Small intestine (tissue), 7 donors: ENCODE measurements around the gene EPHA1. TPM values are rescaled to one million over a fixed set of nuclear protein-coding genes. Genes with fewer than 3 reads are reported as not detected.
A peak's percentile ranks its signal among the peaks of the same experiment; 100 is the strongest.
"Not testable (repeated sequence)": the region's sequence is repeated elsewhere in the genome, so short reads cannot be mapped to it uniquely, and the experiment has no call there.

Experiments
- DNase-seq, 2 donors: peaks; one replicate each; pipeline versions ENCODE4 v3.0.0 to v3.0.0-alpha.2; 2013
- FAIRE-seq: peaks from 2 replicates; lab custom pipeline; 2012; peaks lifted over from hg19 to GRCh38; lab: Jason Lieb, UNC
- H3K27ac ChIP-seq, 3 donors: one replicate each; pipeline ENCODE4 v1.5.1; 2013; ENCODE audit warnings: low read length in 2 of 3, mild to moderate bottlenecking in 2 of 3, control low read depth in 1 of 3, inconsistent platforms in 1 of 3, low read depth in 1 of 3, moderate library complexity in 1 of 3
- H3K27me3 ChIP-seq, 3 donors: one replicate each; pipeline ENCODE4 v1.6.1; 2013; ENCODE audit warnings: low read length in 3 of 3, inconsistent platforms in 1 of 3; ENCODE audit not compliant: control insufficient read depth in 3 of 3, insufficient read depth in 3 of 3
- H3K36me3 ChIP-seq, 3 donors: one replicate each; pipeline ENCODE4 v1.6.1; 2013; ENCODE audit warnings: low read length in 3 of 3, inconsistent platforms in 1 of 3, low read depth in 1 of 3, mild to moderate bottlenecking in 1 of 3, moderate library complexity in 1 of 3; ENCODE audit not compliant: control insufficient read depth in 3 of 3, insufficient read depth in 2 of 3
- H3K4me1 ChIP-seq, 3 donors: one replicate each; pipeline ENCODE4 v1.6.1; 2013; ENCODE audit warnings: low read length in 2 of 3, inconsistent platforms in 1 of 3, low read depth in 1 of 3, mild to moderate bottlenecking in 1 of 3, moderate library complexity in 1 of 3; ENCODE audit not compliant: control insufficient read depth in 3 of 3, insufficient read depth in 2 of 3
- H3K4me3 ChIP-seq, 3 donors: one replicate each; pipeline ENCODE4 v1.5.1; 2013; ENCODE audit warnings: low read length in 3 of 3, control low read depth in 1 of 3, inconsistent platforms in 1 of 3, low read depth in 1 of 3, mild to moderate bottlenecking in 1 of 3, moderate library complexity in 1 of 3
- H3K9me3 ChIP-seq, 2 donors: one replicate each; pipeline ENCODE4 v1.6.1; 2013; ENCODE audit warnings: low read depth in 1 of 2, low read length in 1 of 2; ENCODE audit not compliant: control insufficient read depth in 2 of 2, insufficient read depth in 1 of 2
- WGBS, 3 donors: extraction: QIAGEN DNeasy Blood & Tissue Kit; methylation state at CpG; one replicate each; pipeline ENCODE4 v1.1.7; 2013; 5-methylcytosine and 5-hydroxymethylcytosine counted together
- polyA plus RNA-seq, 4 donors: library from polyadenylated mRNA; stranded (reverse) in 3 of 4; unstranded in 1 of 4; fragments of 200-250 nt in 3 of 4; fragments of 120-200 nt in 1 of 4; gene quantifications; one replicate each; pipeline versions ENCODE4 v1.2.1 to v1.2.3, GENCODE V29; 2013
- donor health status: healthy with polysubstance abuse.
- donor health status: control.
- donor health status: control.
- donor health status: Bipolar disorder and iron deficiency.
- donor health status: healthy.

EPHA1 gene
- polyA plus RNA-seq, 4 donors = 14.6 to 47.4 (median 31.0) TPM

DNA sequence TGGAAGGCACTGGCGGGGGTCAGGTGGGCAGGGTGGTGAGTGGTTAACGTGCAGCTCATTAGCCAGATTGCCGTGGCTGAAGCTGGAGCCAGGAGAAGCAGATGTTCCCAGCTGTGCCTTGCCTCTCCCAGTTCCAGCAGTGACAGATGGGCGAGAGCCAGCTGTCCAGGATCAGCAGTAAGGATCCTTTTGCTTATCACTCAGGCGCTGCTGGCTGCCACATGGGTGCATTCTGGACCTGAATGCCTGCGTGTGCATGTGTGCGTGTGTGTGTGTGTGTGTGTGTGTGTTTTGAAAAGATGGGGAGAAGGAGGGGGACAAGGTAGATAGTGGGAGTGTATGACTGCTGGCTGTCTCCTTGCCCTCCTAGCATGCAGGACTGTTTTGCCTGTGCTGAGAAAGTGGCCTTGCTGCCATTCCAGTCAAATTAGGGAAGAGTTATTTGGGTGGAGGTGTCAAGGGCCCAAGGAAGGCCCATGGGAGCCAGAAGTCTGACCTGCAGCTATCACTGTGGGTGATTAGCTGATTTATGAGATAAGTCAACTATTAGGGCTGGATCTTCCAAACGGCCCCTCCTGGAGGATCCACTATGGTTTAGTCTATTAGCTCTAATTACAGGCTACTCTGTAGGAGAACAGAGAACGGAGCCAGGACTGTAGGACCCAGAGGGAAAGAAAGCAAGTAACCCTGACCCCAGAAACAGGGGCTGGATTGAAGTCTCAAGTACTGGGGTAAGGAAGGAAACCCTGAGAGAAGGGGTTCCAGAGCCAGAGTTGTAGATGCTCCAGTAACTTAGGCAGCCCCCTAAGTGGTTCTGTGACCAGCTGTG, 3.3 kb downstream of the EPHA1 start:
- H3K27me3 ChIP-seq = no peaks in the 10 kb centered on the region
- DNase-seq (peak in 1 of 2 donors; percentile 53), FAIRE-seq (no peak)
- peaks cover 0 to 20% (median 2%) of the 10 kb centered on the region in 3 donors for H3K36me3 ChIP-seq
- peak overlapping the region in 1 of 3 donors; percentile 19 for H3K4me3 ChIP-seq
- WGBS, 3 donors = 31 to 44% (median 43%) methylated on average over 9 of the region's 9 CpGs
- H3K4me1 ChIP-seq = peaks cover 11 to 45% (median 18%) of the 10 kb centered on the region in 3 donors
- peak overlapping the region in 1 of 3 donors; percentile 21 for H3K27ac ChIP-seq
- H3K9me3 ChIP-seq = no peaks in the 10 kb centered on the region

DNA sequence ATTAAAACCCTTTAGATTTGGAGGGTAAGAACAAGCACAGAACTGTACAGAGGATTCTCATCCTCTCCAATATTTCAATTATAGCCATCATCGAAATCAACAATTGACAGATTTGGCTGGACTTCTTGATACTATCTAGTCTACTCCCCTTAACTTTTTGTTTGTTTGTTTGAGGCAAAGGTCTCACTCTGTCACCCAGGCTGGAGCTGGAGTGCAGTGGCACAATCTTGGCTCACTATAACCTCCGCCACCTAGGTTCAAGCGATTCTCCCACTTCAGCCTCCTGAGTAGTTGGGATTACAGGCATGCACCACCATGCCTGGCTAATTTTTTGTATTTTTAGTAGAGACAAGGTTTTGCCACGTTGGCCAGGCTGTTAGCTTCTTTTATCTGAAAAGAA, 6.4 kb downstream of the EPHA1 start:
- H3K4me1 ChIP-seq = peaks cover 8 to 24% (median 11%) of the 10 kb centered on the region in 3 donors
- H3K36me3 ChIP-seq = peaks cover 5 to 47% (median 8%) of the 10 kb centered on the region in 3 donors
- DNase-seq, H3K27ac ChIP-seq, H3K4me3 ChIP-seq, FAIRE-seq, H3K9me3 ChIP-seq, H3K27me3 ChIP-seq: not testable (repeated sequence)
- 78 to 81% (median 79%) methylated on average over 4 of the region's 4 CpGs for WGBS, 3 donors

- Histone ChIP-seq H3K9me3 (no peaks in the 10 kb centered on the region), H3K36me3 (peaks cover 5 to 57% (median 9%) of the 10 kb centered on the region in 3 donors), H3K27me3 (no peaks in the 10 kb centered on the region), H3K4me1 (peaks cover 4 to 17% (median 8%) of the 10 kb centered on the region in 3 donors), H3K4me3 (no peak overlapping the region), H3K27ac (no peak overlapping the region)
- FAIRE-seq (no peak), DNase-seq (no peak)
- WGBS, 3 donors = 91 to 93% (median 91%) methylated on average over 12 of the region's 12 CpGs
These were observed 7.4 kb downstream of the EPHA1 start for GRCh38 chr7:143401265-143401664.

DNA sequence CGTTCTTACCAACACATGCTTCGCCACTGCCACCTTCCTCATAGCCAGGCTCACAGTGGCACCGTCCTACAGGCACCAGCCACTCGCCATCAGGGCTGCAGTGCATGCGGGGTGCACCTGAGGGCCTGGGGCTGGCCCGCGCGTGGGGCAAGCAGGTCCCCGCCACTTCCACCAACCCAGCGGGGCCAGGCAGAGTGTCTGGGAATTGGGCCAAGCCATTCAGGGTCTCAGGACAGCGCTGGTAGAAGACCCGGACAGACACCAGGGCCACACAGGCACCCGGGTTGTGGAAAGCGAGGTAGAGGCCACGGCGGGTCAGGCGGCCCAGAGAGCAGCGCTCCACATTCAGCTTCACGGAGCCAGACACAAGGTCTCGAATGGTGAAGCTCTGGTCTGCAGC, 9.0 kb downstream of the EPHA1 start:
- FAIRE-seq (no peak), DNase-seq (no peak)
- WGBS, 3 donors = 94 to 97% (median 96%) methylated on average over 20 of the region's 20 CpGs
- Histone ChIP-seq H3K9me3 (no peaks in the 10 kb centered on the region), H3K27ac (no peak overlapping the region), H3K4me1 (peaks cover 0 to 19% (median 2%) of the 10 kb centered on the region in 3 donors), H3K4me3 (no peak overlapping the region), H3K36me3 (peaks cover 5 to 69% (median 11%) of the 10 kb centered on the region in 3 donors), H3K27me3 (no peaks in the 10 kb centered on the region)

DNA sequence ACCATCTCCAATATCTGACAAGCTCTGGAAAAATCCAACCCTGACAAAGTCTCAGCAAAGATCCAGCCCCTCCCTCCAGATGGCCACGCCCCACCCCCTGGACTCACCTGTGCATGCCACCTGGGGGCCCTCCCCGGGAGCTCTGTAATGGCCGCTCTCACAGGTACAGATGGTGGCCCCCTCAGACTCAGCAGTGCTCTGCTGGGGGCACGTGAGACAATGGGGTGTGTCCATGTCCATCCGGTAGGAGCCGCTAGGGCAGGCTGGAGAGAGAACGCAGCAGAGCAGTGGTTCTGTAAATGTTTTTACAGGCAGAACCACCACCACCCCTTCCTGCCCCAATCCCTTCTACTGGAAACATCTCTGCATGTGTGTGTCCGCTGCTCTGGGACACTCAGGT, 9.5 kb downstream of the EPHA1 start:
- Histone ChIP-seq H3K27ac (no peak overlapping the region), H3K36me3 (peaks cover 5 to 74% (median 11%) of the 10 kb centered on the region in 3 donors), H3K4me1 (peaks cover 0 to 20% (median 2%) of the 10 kb centered on the region in 3 donors), H3K27me3 (no peaks in the 10 kb centered on the region), H3K9me3 (no peaks in the 10 kb centered on the region), H3K4me3 (no peak overlapping the region)
- DNase-seq (no peak), FAIRE-seq (no peak)
- 86 to 90% (median 86%) methylated on average over 8 of the region's 8 CpGs for WGBS, 3 donors

DNA sequence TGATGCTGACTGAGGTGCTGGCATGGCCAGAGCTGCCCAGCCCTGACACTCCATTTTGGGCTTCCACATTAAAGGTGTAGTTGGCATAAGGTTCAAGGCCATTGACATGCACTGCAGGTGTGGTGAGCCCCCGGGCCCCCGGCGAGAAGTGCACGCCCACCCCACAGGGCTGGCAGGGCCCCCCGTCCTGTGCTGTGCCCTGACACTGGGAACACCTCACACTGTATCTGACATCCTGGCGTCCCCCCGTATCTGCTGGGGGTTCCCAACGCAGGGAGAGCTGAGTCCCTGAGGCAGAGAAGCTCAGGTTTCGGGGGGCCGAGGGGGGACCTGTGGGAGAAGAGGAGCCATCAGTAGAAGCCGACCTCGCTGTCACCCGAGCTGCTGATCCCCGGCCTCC, 10.0 kb downstream of the EPHA1 start:
- H3K27me3 ChIP-seq = no peaks in the 10 kb centered on the region
- H3K27ac ChIP-seq = no peak overlapping the region
- no peaks in the 10 kb centered on the region for H3K9me3 ChIP-seq
- WGBS, 3 donors = 90 to 93% (median 91%) methylated on average over 14 of the region's 14 CpGs
- H3K4me1 ChIP-seq = peaks cover 0 to 26% (median 2%) of the 10 kb centered on the region in 3 donors
- peaks cover 5 to 79% (median 11%) of the 10 kb centered on the region in 3 donors for H3K36me3 ChIP-seq
- DNase-seq (no peak), FAIRE-seq (no peak)
- H3K4me3 ChIP-seq = no peak overlapping the region

- no peak overlapping the region for H3K4me3 ChIP-seq
- H3K4me1 ChIP-seq = peaks cover 0 to 32% (median 2%) of the 10 kb centered on the region in 3 donors
- H3K27me3 ChIP-seq = no peaks in the 10 kb centered on the region
- 81 to 90% (median 84%) methylated on average over 16 of the region's 16 CpGs for WGBS, 3 donors
- no peaks in the 10 kb centered on the region for H3K9me3 ChIP-seq
- no peak for DNase-seq
- no peak for FAIRE-seq
- peaks cover 5 to 86% (median 11%) of the 10 kb centered on the region in 3 donors for H3K36me3 ChIP-seq
- no peak overlapping the region for H3K27ac ChIP-seq
These were observed 10.7 kb downstream of the EPHA1 start for GRCh38 chr7:143397710-143398530.
